Measurements from ENCODE around the gene ZDHHC6.
A peak's percentile ranks its signal among the peaks of the same experiment; 100 is the strongest.

The ZDHHC6 gene

DNA sequence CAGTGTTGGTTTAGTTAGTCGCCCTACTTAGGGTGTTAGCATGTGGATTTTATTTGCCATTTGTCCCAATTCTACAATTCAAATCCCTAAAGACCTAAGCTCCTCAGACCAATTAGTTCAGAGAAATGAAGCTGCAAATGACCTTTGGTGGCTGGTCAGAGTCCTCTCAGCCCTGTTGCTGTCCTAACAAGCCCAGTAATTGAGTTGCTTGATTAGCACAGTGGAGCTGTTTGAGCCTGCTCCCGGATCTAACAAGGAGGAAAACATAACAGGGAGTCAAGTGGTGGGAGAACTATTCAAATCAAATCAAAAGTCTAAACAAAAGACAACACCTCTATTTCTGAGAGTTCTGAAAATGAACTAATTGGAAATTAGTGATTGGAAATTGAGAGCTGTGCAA is 22.1 kb downstream of the ZDHHC6 start:
- H2AFZ ChIP-seq (ENCODE audit: insufficient read depth, low read length, poor library complexity): no peak overlapping the region
- H2BK12ac ChIP-seq (ENCODE audit: low read length): no peak overlapping the region
- no peak for DNase-seq
- H3K79me1 ChIP-seq (ENCODE audit: low read length): no peaks in the 10 kb centered on the region
- no peaks in the 10 kb centered on the region for H3K27me3 ChIP-seq (ENCODE audit: insufficient read depth, low read length)
- no peaks in the 10 kb centered on the region for H3K79me2 ChIP-seq (ENCODE audit: control insufficient read depth, insufficient read depth, low read length, poor library complexity)
- H3K4me2 ChIP-seq (ENCODE audit: low read length): no peak overlapping the region
- no peak overlapping the region for H3K27ac ChIP-seq (ENCODE audit: low read depth, low read length)
- H3K14ac ChIP-seq (ENCODE audit: low read length): no peak overlapping the region
- H4K8ac ChIP-seq (ENCODE audit: low read depth, low read length): no peak overlapping the region
- H3K18ac ChIP-seq (ENCODE audit: low read length): no peak overlapping the region
- no peak overlapping the region for H3K23ac ChIP-seq (ENCODE audit: low read length)
- H4K12ac ChIP-seq (ENCODE audit: low read depth, low read length): no peak overlapping the region
- H2AK5ac ChIP-seq (ENCODE audit: low read length): no peak overlapping the region
- H2BK5ac ChIP-seq (ENCODE audit: low read depth, low read length, poor library complexity): no peak overlapping the region
- H3K36me3 ChIP-seq (ENCODE audit: control insufficient read depth in 1 of 2, insufficient read depth in 2 of 2, low read length in 2 of 2): peaks cover 0 to 3% of the 10 kb centered on the region in 2 experiments
- H3K4me3 ChIP-seq (ENCODE audit: low read depth, low read length): no peak overlapping the region
- no peak overlapping the region for H4K91ac ChIP-seq (ENCODE audit: low read depth, low read length)
- no CpG with 5 or more reads among the region's 2 CpGs for WGBS (ENCODE audit: extremely low coverage, insufficient coverage, insufficient read length)
- no peaks in the 10 kb centered on the region for H3K9me3 ChIP-seq (ENCODE audit: insufficient read depth, low read depth, low read length)
- no peak overlapping the region for H3K9ac ChIP-seq (ENCODE audit: low read length)
- H3K4me1 ChIP-seq (ENCODE audit: control insufficient read depth in 1 of 2, insufficient read depth in 2 of 2, low read length in 2 of 2): no peaks in the 10 kb centered on the region
- no peak overlapping the region for H3K4ac ChIP-seq (ENCODE audit: low read depth, low read length)
- H2BK120ac ChIP-seq (ENCODE audit: insufficient read depth, low read length, poor library complexity): no peak overlapping the region

DNA sequence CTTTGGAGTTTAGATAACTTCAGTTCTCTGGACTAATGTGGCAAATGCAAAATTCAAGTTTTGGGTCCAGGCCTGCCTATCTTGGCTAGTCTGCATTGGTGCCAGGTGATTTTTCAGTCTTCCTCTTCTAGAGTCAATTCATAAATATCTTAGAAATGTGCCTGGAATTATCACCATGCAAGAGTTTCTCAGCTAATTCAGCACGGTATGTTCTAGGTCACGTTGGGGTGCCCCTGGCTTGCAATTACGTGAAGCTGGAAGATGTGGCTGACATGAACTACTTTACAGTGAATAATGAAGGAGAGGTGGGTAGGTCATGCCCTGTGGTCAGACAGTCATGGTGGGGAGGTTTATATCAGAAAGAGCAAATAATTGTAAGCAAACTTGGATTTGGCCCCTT is 25.0 kb downstream of the ZDHHC6 start:
- H3K4ac ChIP-seq (ENCODE audit: low read depth, low read length): no peak overlapping the region
- no peak overlapping the region for H3K4me3 ChIP-seq (ENCODE audit: low read depth, low read length)
- no peak overlapping the region for H2AFZ ChIP-seq (ENCODE audit: insufficient read depth, low read length, poor library complexity)
- no peak overlapping the region for H3K27ac ChIP-seq (ENCODE audit: low read depth, low read length)
- H2BK120ac ChIP-seq (ENCODE audit: insufficient read depth, low read length, poor library complexity): no peak overlapping the region
- no peaks in the 10 kb centered on the region for H3K79me1 ChIP-seq (ENCODE audit: low read length)
- H3K9me3 ChIP-seq (ENCODE audit: insufficient read depth, low read depth, low read length): no peaks in the 10 kb centered on the region
- H3K23ac ChIP-seq (ENCODE audit: low read length): no peak overlapping the region
- peak; percentile 11 to 61 for DNase-seq
- H3K27me3 ChIP-seq (ENCODE audit: insufficient read depth, low read length): no peaks in the 10 kb centered on the region
- H3K9ac ChIP-seq (ENCODE audit: low read length): no peak overlapping the region
- H3K79me2 ChIP-seq (ENCODE audit: control insufficient read depth, insufficient read depth, low read length, poor library complexity): no peaks in the 10 kb centered on the region
- no peaks in the 10 kb centered on the region for H3K36me3 ChIP-seq (ENCODE audit: control insufficient read depth in 1 of 2, insufficient read depth in 2 of 2, low read length in 2 of 2)
- H2BK5ac ChIP-seq (ENCODE audit: low read depth, low read length, poor library complexity): no peak overlapping the region
- no peak overlapping the region for H3K14ac ChIP-seq (ENCODE audit: low read length)
- no peak overlapping the region for H3K4me2 ChIP-seq (ENCODE audit: low read length)
- H2AK5ac ChIP-seq (ENCODE audit: low read length): no peak overlapping the region
- WGBS (ENCODE audit: extremely low coverage, insufficient coverage, insufficient read length): no CpG with 5 or more reads among the region's 3 CpGs
- H4K91ac ChIP-seq (ENCODE audit: low read depth, low read length): no peak overlapping the region
- H3K18ac ChIP-seq (ENCODE audit: low read length): no peak overlapping the region
- H3K4me1 ChIP-seq (ENCODE audit: control insufficient read depth in 1 of 2, insufficient read depth in 2 of 2, low read length in 2 of 2): no peaks in the 10 kb centered on the region
- H4K12ac ChIP-seq (ENCODE audit: low read depth, low read length): no peak overlapping the region
- H2BK12ac ChIP-seq (ENCODE audit: low read length): no peak overlapping the region
- no peak overlapping the region for H4K8ac ChIP-seq (ENCODE audit: low read depth, low read length)

DNA sequence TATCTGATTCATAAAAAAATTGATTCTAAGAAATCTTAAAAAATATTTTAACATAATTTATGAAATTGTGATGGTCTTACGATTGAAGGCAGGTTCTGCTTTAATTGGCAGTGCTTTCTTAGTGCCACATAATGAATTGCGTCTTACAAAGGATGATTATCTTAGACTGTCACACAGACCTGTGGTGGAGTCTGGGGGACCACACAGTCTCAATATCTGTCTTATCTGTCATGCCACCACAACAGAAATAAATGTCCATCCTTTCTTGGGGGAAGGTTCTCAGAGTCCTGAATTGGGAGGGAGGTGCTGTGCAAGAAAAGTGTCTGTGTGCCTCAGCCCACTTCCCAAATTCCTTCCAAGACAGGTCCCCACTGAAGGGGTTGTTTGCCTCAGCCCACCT is 34.0 kb downstream of the ZDHHC6 start:
- no peak overlapping the region for H4K8ac ChIP-seq (ENCODE audit: low read depth, low read length)
- no peaks in the 10 kb centered on the region for H3K27me3 ChIP-seq (ENCODE audit: insufficient read depth, low read length)
- H4K12ac ChIP-seq (ENCODE audit: low read depth, low read length): no peak overlapping the region
- no peak overlapping the region for H3K4ac ChIP-seq (ENCODE audit: low read depth, low read length)
- no peaks in the 10 kb centered on the region for H3K79me2 ChIP-seq (ENCODE audit: control insufficient read depth, insufficient read depth, low read length, poor library complexity)
- no peak overlapping the region for H3K23ac ChIP-seq (ENCODE audit: low read length)
- H3K9me3 ChIP-seq (ENCODE audit: insufficient read depth, low read depth, low read length): no peaks in the 10 kb centered on the region
- H3K4me2 ChIP-seq (ENCODE audit: low read length): no peak overlapping the region
- no peaks in the 10 kb centered on the region for H3K79me1 ChIP-seq (ENCODE audit: low read length)
- H4K91ac ChIP-seq (ENCODE audit: low read depth, low read length): no peak overlapping the region
- no peak overlapping the region for H3K9ac ChIP-seq (ENCODE audit: low read length)
- H2BK120ac ChIP-seq (ENCODE audit: insufficient read depth, low read length, poor library complexity): no peak overlapping the region
- DNase-seq: no peak
- H3K14ac ChIP-seq (ENCODE audit: low read length): no peak overlapping the region
- no peak overlapping the region for H2BK12ac ChIP-seq (ENCODE audit: low read length)
- no peak overlapping the region for H2AFZ ChIP-seq (ENCODE audit: insufficient read depth, low read length, poor library complexity)
- no peak overlapping the region for H2BK5ac ChIP-seq (ENCODE audit: low read depth, low read length, poor library complexity)
- no peaks in the 10 kb centered on the region for H3K36me3 ChIP-seq (ENCODE audit: control insufficient read depth in 1 of 2, insufficient read depth in 2 of 2, low read length in 2 of 2)
- no peak overlapping the region for H2AK5ac ChIP-seq (ENCODE audit: low read length)
- H3K4me3 ChIP-seq (ENCODE audit: low read depth, low read length): no peak overlapping the region
- peaks cover 0 to 2% of the 10 kb centered on the region in 2 experiments for H3K4me1 ChIP-seq (ENCODE audit: control insufficient read depth in 1 of 2, insufficient read depth in 2 of 2, low read length in 2 of 2)
- H3K27ac ChIP-seq (ENCODE audit: low read depth, low read length): no peak overlapping the region
- H3K18ac ChIP-seq (ENCODE audit: low read length): no peak overlapping the region
- no CpG with 5 or more reads among the region's 2 CpGs for WGBS (ENCODE audit: extremely low coverage, insufficient coverage, insufficient read length)

DNA sequence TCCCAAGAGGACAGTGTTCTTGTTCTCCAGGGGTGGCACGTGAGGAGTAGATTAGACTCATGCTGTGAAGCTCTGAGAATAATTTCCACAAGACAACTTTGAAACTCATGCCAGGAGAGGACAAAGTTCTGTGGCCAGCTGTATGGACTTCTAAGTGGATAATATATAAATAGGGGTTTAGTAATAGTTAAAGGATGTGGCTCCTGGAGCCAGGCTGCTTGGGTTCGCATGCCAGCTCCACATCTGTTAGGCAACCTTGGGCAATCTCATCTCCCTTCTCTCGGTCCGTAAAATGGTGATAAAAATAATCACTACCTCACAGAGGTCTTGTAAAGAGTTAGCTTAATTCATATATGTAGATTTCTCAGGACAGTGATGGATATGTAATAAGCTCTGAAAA is 37.0 kb downstream of the ZDHHC6 start:
- Histone ChIP-seq H3K18ac (ENCODE audit: low read length) (no peak overlapping the region), H3K4me3 (ENCODE audit: low read depth, low read length) (no peak overlapping the region), H2BK5ac (ENCODE audit: low read depth, low read length, poor library complexity) (no peak overlapping the region), H3K4me2 (ENCODE audit: low read length) (no peak overlapping the region), H3K79me2 (ENCODE audit: control insufficient read depth, insufficient read depth, low read length, poor library complexity) (no peaks in the 10 kb centered on the region), H4K91ac (ENCODE audit: low read depth, low read length) (no peak overlapping the region), H3K4me1 (ENCODE audit: control insufficient read depth in 1 of 2, insufficient read depth in 2 of 2, low read length in 2 of 2) (no peaks in the 10 kb centered on the region), H3K27ac (ENCODE audit: low read depth, low read length) (no peak overlapping the region), H4K8ac (ENCODE audit: low read depth, low read length) (no peak overlapping the region), H2BK12ac (ENCODE audit: low read length) (no peak overlapping the region), H3K9me3 (ENCODE audit: insufficient read depth, low read depth, low read length) (no peaks in the 10 kb centered on the region), H3K23ac (ENCODE audit: low read length) (no peak overlapping the region), H4K12ac (ENCODE audit: low read depth, low read length) (no peak overlapping the region), H3K27me3 (ENCODE audit: insufficient read depth, low read length) (no peaks in the 10 kb centered on the region), H2AFZ (ENCODE audit: insufficient read depth, low read length, poor library complexity) (no peak overlapping the region), H3K36me3 (ENCODE audit: control insufficient read depth in 1 of 2, insufficient read depth in 2 of 2, low read length in 2 of 2) (no peaks in the 10 kb centered on the region), H2BK120ac (ENCODE audit: insufficient read depth, low read length, poor library complexity) (no peak overlapping the region), H3K14ac (ENCODE audit: low read length) (no peak overlapping the region), H3K79me1 (ENCODE audit: low read length) (no peaks in the 10 kb centered on the region), H2AK5ac (ENCODE audit: low read length) (no peak overlapping the region), H3K4ac (ENCODE audit: low read depth, low read length) (no peak overlapping the region), H3K9ac (ENCODE audit: low read length) (no peak overlapping the region)
- DNase-seq: no peak
- WGBS (ENCODE audit: extremely low coverage, insufficient coverage, insufficient read length): no CpG with 5 or more reads among the region's 4 CpGs

Data from trophoblast cell (in vitro differentiated cells and primary cell).